ENCODE results near the gene TMEM37.

The TMEM37 gene

GRCh38 chr2:119483896-119484718 is 52.5 kb downstream of the TMEM37 start:
- FAIRE-seq, result no peak
- no peak for DNase-seq (ENCODE audit: insufficient read length, low spot score)
- no peak for TF ChIP-seq CTCF (IDR thresholded peaks at IDR 0.05; ENCODE audit: insufficient read depth, missing control alignments)

DNA sequence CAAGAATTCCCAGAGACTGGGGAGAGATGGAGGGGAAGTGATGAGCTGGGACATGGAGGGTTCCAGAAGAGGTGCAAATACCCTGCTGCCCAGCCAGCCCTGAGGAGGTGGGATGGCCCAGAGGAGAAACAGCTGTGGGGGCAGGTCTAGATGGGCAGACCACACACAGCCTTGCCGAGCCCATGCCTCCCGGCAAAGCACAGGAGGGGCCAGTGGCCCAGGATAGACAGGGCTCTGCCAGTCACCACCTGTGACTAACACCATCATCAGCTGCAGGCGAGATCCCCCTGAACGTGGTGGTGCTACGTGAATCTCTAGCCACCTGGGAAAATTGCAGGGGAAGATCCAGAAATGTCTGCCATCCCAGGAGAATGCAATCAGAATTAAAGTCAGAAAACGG is 53.2 kb downstream of the TMEM37 start:
- no peak for FAIRE-seq
- TF ChIP-seq CTCF (IDR thresholded peaks at IDR 0.05; ENCODE audit: insufficient read depth, missing control alignments), result no peak
- DNase-seq (ENCODE audit: insufficient read length, low spot score), result no peak

- TF ChIP-seq CTCF (IDR thresholded peaks at IDR 0.05; ENCODE audit: insufficient read depth, missing control alignments), result no peak
- DNase-seq (ENCODE audit: insufficient read length, low spot score), result no peak
- FAIRE-seq, result no peak
Measured at GRCh38 chr2:119485336-119486110, 53.9 kb downstream of the TMEM37 start.

- FAIRE-seq, result no peak
- no peak for DNase-seq (ENCODE audit: insufficient read length, low spot score)
- no peak for TF ChIP-seq CTCF (IDR thresholded peaks at IDR 0.05; ENCODE audit: insufficient read depth, missing control alignments)
Measured at GRCh38 chr2:119486196-119486827, 54.7 kb downstream of the TMEM37 start.

- no peak for FAIRE-seq
- TF ChIP-seq CTCF (IDR thresholded peaks at IDR 0.05; ENCODE audit: insufficient read depth, missing control alignments), result no peak
- DNase-seq (ENCODE audit: insufficient read length, low spot score), result no peak
Measured at GRCh38 chr2:119486886-119487285, 55.2 kb downstream of the TMEM37 start.

DNA sequence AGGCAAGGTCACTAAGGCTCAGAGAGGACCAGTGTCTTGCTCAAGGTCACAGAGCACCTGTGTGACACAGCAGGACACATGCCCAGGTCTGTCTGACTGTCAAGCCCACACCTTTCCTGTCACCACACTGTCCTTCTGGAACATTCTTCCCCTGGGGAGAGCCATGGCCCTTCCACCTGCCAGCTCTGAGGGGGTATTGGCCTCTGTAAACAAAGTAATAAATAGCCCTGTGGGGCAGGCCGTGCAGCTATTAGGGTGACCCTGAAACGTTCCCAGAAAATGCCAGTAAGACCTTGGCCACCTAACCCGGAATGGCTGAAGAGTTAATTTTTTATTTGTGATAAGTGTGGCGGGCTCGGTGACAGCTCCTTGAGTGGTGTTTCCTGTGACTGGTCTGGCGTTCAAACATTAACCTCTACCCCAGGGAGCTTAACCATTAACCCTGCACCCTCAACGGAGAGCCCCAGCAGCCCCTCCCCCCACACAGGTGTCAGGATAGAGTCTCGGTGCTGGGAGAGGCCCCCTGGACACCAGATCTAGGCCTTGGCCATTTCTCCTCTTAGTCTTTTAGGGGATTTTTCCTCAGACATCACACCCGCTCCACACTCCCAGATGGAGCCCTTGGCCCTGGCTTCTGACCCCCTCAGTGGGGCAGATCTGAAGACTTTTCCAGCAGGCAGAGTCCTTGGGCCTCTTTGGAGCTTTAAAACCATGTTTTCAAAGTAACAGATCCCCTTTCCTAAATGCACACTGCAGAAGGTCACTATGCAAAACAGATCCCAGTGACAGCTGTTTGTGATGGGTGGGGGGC is 56.0 kb downstream of the TMEM37 start:
- TF ChIP-seq CTCF (IDR thresholded peaks at IDR 0.05; ENCODE audit: insufficient read depth, missing control alignments), result no peak
- no peak for DNase-seq (ENCODE audit: insufficient read length, low spot score)
- no peak for FAIRE-seq

Measured in D721Med (cell line).